GM12878 (cell line): ENCODE measurements around the gene TMPRSS7. TPM values are rescaled to one million over a fixed set of nuclear protein-coding genes. Genes with fewer than 3 reads are reported as not detected.
A peak's percentile ranks its signal among the peaks of the same experiment; 100 is the strongest.

Source experiments
- ASH2L ChIP-seq: fragments of 300-600, 200-600 bp; sonication (generic); IDR thresholded peaks from 2 replicates; pipeline ENCODE4 v1.6.1; 2017; ENCODE audit warnings: low read depth, mild to moderate bottlenecking, borderline replicate concordance
- ATF3 ChIP-seq: IDR thresholded peaks from 2 replicates; pipeline ENCODE4 v1.6.1; 2011; ENCODE audit warnings: low read depth, mild to moderate bottlenecking, low read length, moderate library complexity, borderline replicate concordance; ENCODE audit errors: extremely low read depth
- BCL3 ChIP-seq: IDR thresholded peaks from 2 replicates; pipeline ENCODE4 v1.6.1; 2011; ENCODE audit warnings: borderline replicate concordance, low read depth, mild to moderate bottlenecking, moderate library complexity, low read length; ENCODE audit not compliant: insufficient read depth, poor library complexity, severe bottlenecking
- BHLHE40 ChIP-seq, 2 experiments: fragments of 450-650 bp in 1 of 2; IDR thresholded peaks; 2 replicates each; pipeline ENCODE4 v1.6.1; 2011 to 2017; ENCODE audit warnings: low read depth in 2 of 2, borderline replicate concordance in 1 of 2, improper control_type of control experiment in 1 of 2, low read length in 1 of 2, mild to moderate bottlenecking in 1 of 2
- CBX5 ChIP-seq: sonication (generic); IDR thresholded peaks from 2 replicates; pipeline ENCODE4 v1.6.1; 2016; ENCODE audit warnings: low read depth, moderate library complexity, mild to moderate bottlenecking, inconsistent platforms
- CHD1 ChIP-seq: IDR thresholded peaks from 2 replicates; pipeline ENCODE4 v1.6.1; 2012; ENCODE audit warnings: low read depth, low read length, improper control_type of control experiment
- CREB1 ChIP-seq: IDR thresholded peaks from 2 replicates; pipeline ENCODE4 v1.6.1; 2012; ENCODE audit warnings: low read depth, mild to moderate bottlenecking, inconsistent platforms
- ELK1 ChIP-seq: IDR thresholded peaks from 2 replicates; pipeline ENCODE4 v1.6.1; 2012; ENCODE audit warnings: low read depth, low read length, improper control_type of control experiment
- EZH2 ChIP-seq: IDR thresholded peaks from 2 replicates; pipeline ENCODE4 v1.6.1; 2012; ENCODE audit warnings: low read depth, mild to moderate bottlenecking, control low read depth, inconsistent platforms, low read length, borderline replicate concordance; ENCODE audit not compliant: control insufficient read depth
- FOXM1 ChIP-seq: IDR thresholded peaks from 2 replicates; pipeline ENCODE4 v1.6.1; 2012; ENCODE audit warnings: low read depth, mild to moderate bottlenecking, inconsistent platforms, low read length, moderate library complexity
- IRF4 ChIP-seq: IDR thresholded peaks from 2 replicates; pipeline ENCODE4 v1.6.1; 2011; ENCODE audit warnings: low read depth, low read length
- MTA2 ChIP-seq: fragments of 450-650 bp; IDR thresholded peaks from 2 replicates; pipeline ENCODE4 v1.6.1; 2016; ENCODE audit warnings: low read depth, mild to moderate bottlenecking, moderate library complexity
- MYC ChIP-seq: IDR thresholded peaks from 2 replicates; pipeline ENCODE4 v1.6.1; 2011; ENCODE audit warnings: mild to moderate bottlenecking, low read length, moderate library complexity, inconsistent platforms; ENCODE audit not compliant: insufficient read depth, insufficient replicate concordance, insufficient read length, severe bottlenecking
- NFYB ChIP-seq: IDR thresholded peaks from 2 replicates; pipeline ENCODE4 v1.6.1; 2011; ENCODE audit warnings: low read depth, mild to moderate bottlenecking, low read length, improper control_type of control experiment, moderate library complexity; ENCODE audit not compliant: insufficient read depth
- POU2F2 ChIP-seq: IDR thresholded peaks from 3 replicates; pipeline ENCODE4 v1.6.1; 2011; ENCODE audit warnings: low read depth, mild to moderate bottlenecking, low read length, borderline replicate concordance
- RBBP5 ChIP-seq: fragments of 200-600 bp; sonication (generic); conservative IDR thresholded peaks from 2 replicates; pipeline ENCODE4 v1.6.1; 2016
- RCOR1 ChIP-seq: conservative IDR thresholded peaks from 2 replicates; pipeline ENCODE4 v1.6.1; 2012; ENCODE audit warnings: low read depth, low read length, improper control_type of control experiment
- RELA ChIP-seq: fragments of 450-650 bp; IDR thresholded peaks from 2 replicates; pipeline ENCODE4 v1.8.0; 2014; ENCODE audit warnings: borderline replicate concordance; ENCODE audit not compliant: partially characterized antibody
- SPI1 ChIP-seq: IDR thresholded peaks from 2 replicates; pipeline ENCODE4 v1.6.1; 2011; ENCODE audit warnings: low read depth, mild to moderate bottlenecking, low read length, moderate library complexity, borderline replicate concordance; ENCODE audit not compliant: insufficient read depth
- TAF1 ChIP-seq: IDR thresholded peaks from 2 replicates; pipeline ENCODE4 v1.6.1; 2011; ENCODE audit warnings: mild to moderate bottlenecking, low read depth, low read length, borderline replicate concordance
- YY1 ChIP-seq: IDR thresholded peaks from 2 replicates; pipeline ENCODE4 v1.6.1; 2011; ENCODE audit warnings: low read depth, mild to moderate bottlenecking, low read length
- ZBED1 ChIP-seq: IDR thresholded peaks from 2 replicates; pipeline ENCODE4 v1.6.1; 2016; ENCODE audit warnings: borderline replicate concordance
- ZBTB4 ChIP-seq: fragments of 450-650 bp; formaldehyde crosslinking; IDR thresholded peaks from 2 replicates; pipeline ENCODE4 v1.4.0; 2022; ENCODE audit warnings: mild to moderate bottlenecking, moderate library complexity
- ZNF384 ChIP-seq: IDR thresholded peaks from 2 replicates; pipeline ENCODE4 v1.6.1; 2012; ENCODE audit warnings: low read depth, mild to moderate bottlenecking, low read length, improper control_type of control experiment, borderline replicate concordance
- ZZZ3 ChIP-seq: IDR thresholded peaks from 2 replicates; pipeline ENCODE4 v1.6.1; 2011; ENCODE audit warnings: low read depth; ENCODE audit not compliant: control insufficient read depth, insufficient read length
- polyA plus RNA-seq, 11 experiments: library from polyadenylated mRNA; depleted of rRNA in 4 of 11; unstranded in 6 of 11; stranded (reverse) in 5 of 11; fragments of >200 nt; fragmentation: Nextera tagmentation in 4 of 11; fragmentation: Illumina TruSeq in 1 of 11; extraction: Ambion mirVana in 4 of 11; extraction: Trizol in 1 of 11; gene quantifications; 1 replicate in 1 of 11; 2 replicates in 10 of 11; pipeline versions ENCODE4 v1.2.1 to v1.2.3, GENCODE V29; 2011 to 2016; ENCODE audit warnings: inconsistent platforms in 2 of 11, missing spikeins in 2 of 11, low read depth in 1 of 11
- total RNA-seq, 4 experiments: library from RNA; depleted of rRNA in 3 of 4; stranded (reverse); fragments of >200 nt in 3 of 4; fragmentation: Illumina TruSeq in 1 of 4; extraction: Trizol in 1 of 4; gene quantifications; 2 replicates each; pipeline versions ENCODE4 v1.2.1 to v1.2.3, GENCODE V29; 2013 to 2021

TMPRSS7 gene
- total and polyA plus RNA-seq, 10 of the 15 experiments (the other 5 are each of a cell fraction or from before 2014, with no cell fraction given), result 0.03 TPM; not detected in 9

GRCh38 chr3:112114576-112115160, 80.1 kb downstream of the TMPRSS7 start (continued):
- no peak for TF ChIP-seq NFYB
- TF ChIP-seq TAF1, result peak; percentile 36; the same call in 1 of the 2 replicates
- no peak for TF ChIP-seq POU2F2
- TF ChIP-seq ELK1, result no peak
- TF ChIP-seq MTA2, result no peak
- TF ChIP-seq EZH2, result no peak
- peak; percentile 76 for TF ChIP-seq BCL3
- no peak for TF ChIP-seq ZZZ3
- TF ChIP-seq IRF4, result no peak
- no peak; the same call in 1 of the 2 replicates for TF ChIP-seq FOXM1
- TF ChIP-seq BHLHE40 (IDR thresholded peaks at IDR 0.05; ENCODE audit: borderline replicate concordance in 1 of 2, low read depth in 2 of 2, low read length in 1 of 2), result no peak
- TF ChIP-seq ZBED1, result no peak
- no peak for TF ChIP-seq RCOR1
- TF ChIP-seq CHD1, result no peak
- TF ChIP-seq CBX5, result no peak
- TF ChIP-seq MYC, result no peak
- TF ChIP-seq ZNF384, result peak; percentile 54
- TF ChIP-seq ASH2L, result no peak
- no peak for TF ChIP-seq RBBP5
- TF ChIP-seq ATF3, result no peak
- no peak for TF ChIP-seq CREB1
- TF ChIP-seq ZBTB4, result no peak
- TF ChIP-seq SPI1, result no peak
- no peak; the same call in 1 of the 2 replicates for TF ChIP-seq YY1
- no peak for TF ChIP-seq RELA
